Measurements from ENCODE around the gene MTCH1.

GRCh38 chr6:36980876-36981619 is 4.9 kb downstream of the MTCH1 start:
- TF ChIP-seq CTCF (IDR thresholded peaks at IDR 0.05) (no peak), POLR2AphosphoS5 (IDR thresholded peaks at IDR 0.05) (no peak), EP300 (IDR thresholded peaks at IDR 0.05) (no peak), POLR2A (IDR thresholded peaks at IDR 0.05) (no peak)

Measured in sigmoid colon (tissue), 4 donors.